GM21723 (cell line): ENCODE results near the gene S100A11.
"Not testable (repeated sequence)": the region's sequence is repeated elsewhere in the genome, so short reads cannot be mapped to it uniquely, and the experiment has no call there.

ENCODE experiments used
- ATAC-seq: cut with Tn5 transposase; IDR thresholded peaks from one replicate; pipeline ENCODE4 v1.9.1; 2021; ENCODE audit warnings: mild to moderate bottlenecking, moderate library complexity; ENCODE audit not compliant: unreplicated experiment

The S100A11 gene

GRCh38 chr1:152036267-152037216 lies at the start of gene S100A11:
TSS of gene S100A11 (minus strand) at chr1:152037004. CDS start at chr1:152036915, 89 bp downstream.
- peak; percentile 51 for ATAC-seq

- no peak for ATAC-seq
Observed at GRCh38 chr1:152084853-152085252, 48.0 kb upstream of the S100A11 start.

- ATAC-seq = not testable (repeated sequence)
Observed at GRCh38 chr1:152081026-152081425, 44.2 kb upstream of the S100A11 start.

GRCh38 chr1:152080494-152080893 lies 43.7 kb upstream of the S100A11 start:
- not testable (repeated sequence) for ATAC-seq

DNA sequence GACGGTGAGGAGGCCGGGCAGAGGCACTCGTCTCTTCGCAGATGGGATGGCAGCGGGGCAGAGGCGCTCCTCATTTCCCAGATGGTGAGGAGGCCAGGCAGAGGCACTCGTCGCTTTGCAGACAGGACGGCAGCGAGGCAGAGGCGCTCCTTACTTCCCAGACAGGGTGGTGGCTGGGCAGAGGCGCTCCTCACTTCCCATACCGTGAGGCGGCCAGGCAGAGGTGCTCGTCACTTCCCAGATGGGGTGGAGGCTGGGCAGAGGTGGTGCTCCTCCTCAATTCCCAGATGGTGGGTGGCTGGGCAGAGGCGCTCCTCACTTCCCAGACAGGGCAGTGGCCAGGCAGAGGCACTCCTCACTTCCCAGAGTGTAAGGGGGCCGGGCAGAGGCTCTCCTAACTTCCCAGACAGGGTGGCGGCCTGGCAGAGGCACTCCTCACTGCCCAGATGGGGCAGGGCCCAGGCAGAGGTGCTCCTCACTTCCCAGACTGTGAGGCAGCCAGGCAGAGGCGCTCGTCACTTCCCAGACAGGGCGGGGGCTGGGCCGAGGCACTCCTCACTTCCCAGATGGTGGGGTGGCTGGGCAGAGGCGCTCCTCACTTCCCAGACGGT lies 42.1 kb upstream of the S100A11 start:
- ATAC-seq = no peak

DNA sequence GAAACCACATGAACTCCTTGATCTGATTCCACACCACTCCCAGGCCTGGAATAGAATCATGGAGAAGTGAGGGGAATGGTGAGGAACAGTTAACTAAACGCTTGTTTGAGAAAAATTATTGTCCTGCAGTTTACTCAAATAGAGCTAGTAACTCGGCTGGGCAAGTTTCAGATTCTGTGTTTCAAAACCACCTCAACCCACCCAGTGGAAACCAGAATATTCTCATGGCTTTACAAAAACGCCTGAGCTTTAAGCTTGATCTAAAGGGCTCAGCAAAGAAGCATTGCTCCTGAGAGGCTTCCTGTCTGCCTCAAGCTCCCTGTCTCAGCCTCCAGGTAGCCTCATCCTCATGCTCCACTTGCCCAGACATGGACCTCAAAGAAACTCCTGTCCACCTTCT lies 35.5 kb upstream of the S100A11 start:
- no peak for ATAC-seq

DNA sequence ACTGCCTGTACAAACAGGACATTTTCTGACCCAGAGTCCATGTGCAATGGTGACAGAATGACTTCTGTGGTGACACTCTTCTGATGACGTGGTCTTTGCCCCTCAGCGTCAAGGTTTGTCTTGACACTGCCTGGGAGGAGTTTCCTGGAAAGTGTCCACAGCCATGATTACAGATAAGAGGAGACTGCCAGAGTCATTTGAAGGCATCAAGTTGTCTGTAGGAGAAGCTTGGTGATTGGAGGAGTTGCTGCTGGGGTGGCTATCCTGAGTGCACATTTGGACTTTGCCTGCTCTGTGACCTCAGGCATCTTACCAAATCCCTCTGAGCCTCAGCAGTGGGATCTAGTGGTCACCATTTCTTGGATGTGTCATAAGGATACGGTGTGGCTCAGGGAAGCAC lies 34.3 kb upstream of the S100A11 start:
- no peak for ATAC-seq

DNA sequence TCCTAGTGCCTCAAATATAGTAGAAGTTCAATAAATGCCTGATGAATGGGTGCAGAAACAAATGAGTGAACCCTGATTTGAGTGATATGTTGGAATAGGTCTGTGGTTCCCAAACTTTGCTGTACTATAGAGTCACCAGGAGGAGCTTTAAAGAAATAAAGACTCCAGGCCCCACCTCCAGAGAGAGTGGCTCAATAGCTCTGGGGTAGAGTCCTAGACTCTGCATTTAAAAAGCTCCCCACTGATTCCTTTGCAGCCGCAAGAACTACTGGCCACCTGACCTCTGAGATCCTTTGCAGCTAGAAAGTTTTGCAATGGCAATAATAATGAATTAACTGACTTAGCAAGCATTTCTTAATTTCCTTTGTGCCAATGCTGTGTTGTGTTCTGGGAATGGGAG lies 31.1 kb upstream of the S100A11 start:
- ATAC-seq = no peak

DNA sequence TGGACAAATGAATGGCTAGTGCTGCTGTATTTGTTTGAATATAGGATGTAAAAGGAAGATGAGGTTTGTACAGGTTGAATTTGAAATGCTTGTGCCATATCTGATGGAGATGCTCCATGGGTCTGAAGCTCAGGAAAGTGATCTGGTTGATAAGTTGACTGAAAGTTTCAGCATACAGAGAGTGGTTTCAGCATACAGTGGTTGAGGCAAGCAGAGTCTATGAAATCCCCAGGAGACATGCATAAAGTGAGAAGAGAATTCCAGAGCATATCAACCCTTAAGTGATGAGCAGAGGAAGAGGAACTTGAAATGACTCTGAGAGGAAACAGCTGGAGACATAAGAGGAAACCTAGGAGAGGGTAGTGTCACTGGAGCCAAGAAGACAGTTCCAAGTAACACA lies 30.3 kb upstream of the S100A11 start:
- no peak for ATAC-seq

GRCh38 chr1:152061952-152062351 lies 25.1 kb upstream of the S100A11 start:
- no peak for ATAC-seq

DNA sequence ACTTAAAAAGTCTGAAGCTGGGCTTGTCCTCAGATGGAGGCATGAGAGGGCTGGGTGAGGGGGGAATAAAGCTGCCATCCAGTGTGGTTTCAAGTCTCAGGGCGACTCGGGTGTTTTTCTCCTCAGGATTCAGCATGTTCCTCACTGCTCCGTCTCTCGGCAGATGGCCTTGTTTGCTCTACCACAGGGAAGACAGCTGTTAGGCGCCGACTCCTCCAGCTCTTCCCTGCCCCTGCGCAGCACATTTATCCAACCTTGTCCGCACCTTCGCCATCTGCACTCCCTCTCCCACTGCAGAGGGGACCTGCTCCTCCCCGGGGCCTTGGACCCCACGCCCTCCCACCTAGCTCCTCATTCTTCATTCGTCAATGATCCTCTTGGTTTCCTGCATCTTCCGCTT lies 16.6 kb upstream of the S100A11 start:
- no peak for ATAC-seq

- no peak for ATAC-seq
Observed at GRCh38 chr1:152052606-152053005, 15.8 kb upstream of the S100A11 start.

DNA sequence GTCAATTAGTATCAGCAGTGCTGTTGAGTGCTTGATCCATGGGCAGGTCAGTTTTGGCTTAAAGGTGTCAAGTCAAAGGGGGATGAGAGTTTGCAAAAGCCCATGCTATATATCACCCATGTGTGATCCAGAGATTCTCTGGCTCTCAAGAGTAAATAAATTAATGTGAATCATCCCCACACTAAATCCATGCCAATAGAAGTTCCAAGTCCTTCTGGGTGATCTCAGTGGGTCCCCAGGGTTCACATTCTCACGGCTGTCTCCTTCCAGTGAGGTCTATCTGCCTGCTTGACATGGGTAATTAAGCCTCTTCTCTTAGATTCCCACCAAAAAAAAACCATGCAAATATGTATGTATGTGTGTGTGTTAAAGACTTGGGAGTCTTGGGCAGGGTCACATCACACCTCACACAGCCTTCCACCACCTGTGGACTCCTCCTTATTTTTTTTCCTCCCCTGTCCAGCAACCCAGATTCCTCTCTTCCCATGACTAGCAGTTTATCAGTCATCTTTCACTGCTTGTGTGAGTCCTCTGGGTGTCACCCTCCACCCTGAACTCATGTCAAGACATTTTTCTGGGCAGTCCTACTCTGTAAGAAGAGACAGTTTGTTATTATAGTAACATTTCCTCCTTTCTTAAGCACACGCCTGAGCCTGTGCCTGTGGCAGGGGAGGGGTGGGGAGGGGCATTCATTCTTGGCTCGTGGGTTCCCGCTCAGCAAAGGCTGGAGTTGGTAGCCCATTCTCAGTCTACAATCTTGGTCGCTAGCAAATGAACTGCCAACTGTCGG lies 14.3 kb upstream of the S100A11 start:
- ATAC-seq = no peak

DNA sequence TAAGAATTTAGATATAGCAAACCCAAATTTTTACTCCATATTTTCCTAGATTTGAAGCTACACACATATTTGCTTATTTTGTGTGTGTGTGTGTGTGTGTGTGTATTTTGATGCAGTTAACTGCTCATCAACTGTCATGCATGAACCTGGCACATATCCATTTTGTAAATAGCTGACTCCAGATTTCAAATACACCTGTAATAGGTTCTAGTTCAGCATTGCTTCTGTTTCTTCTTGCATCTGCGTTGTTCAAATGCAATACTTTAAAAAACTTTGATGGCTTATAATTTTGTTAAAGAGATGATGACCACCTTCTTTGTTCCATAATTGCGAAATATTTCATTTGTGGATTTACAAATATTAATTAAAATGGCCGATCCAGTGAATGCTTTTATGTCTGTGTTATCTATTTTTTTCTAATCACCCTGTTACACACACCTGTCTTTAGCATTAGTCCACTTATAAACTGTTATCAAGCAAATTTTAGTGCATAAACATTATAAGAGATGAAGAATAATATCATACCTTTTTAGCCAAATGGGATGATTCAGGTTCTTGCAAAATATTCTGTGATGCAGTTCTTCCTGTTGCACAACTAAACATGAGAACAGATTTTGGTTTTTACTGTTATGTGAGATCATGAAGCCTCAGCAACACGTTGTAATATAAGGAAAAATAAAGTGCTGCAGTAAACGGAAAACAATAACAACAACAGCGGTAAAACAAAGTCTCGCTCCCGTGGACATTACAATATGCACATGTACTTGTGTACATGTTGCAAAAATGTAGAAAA lies 12.7 kb upstream of the S100A11 start:
- no peak for ATAC-seq

DNA sequence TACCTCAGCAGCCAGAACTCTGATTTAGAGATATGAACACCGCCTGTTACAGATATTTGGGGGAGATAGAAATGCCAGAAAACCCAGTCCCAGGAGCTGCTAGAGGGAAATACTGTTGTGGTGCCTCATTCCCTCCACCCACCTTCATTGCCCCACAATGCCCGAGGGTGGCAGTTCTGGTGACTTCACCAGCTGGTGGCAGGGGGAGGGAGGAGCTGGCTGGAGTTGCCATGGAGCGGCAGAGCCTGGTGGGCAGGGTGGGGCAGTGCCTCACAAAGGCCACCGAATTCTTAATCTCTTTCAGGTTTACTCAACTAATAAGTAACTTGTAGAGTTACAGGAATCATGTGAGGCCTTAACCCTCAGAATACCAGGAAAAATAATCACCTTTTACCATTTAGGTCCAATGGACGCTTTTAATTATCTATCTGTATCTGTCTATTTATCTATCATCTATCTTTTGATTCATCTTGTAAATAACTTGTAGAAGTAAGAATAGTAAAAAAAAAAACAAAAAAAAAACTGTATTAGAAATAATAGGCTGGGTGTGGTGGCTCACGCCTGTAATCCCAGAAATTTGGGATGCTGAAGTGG lies 11.7 kb upstream of the S100A11 start:
- peak; percentile 7 for ATAC-seq

- peak; percentile 93 for ATAC-seq
Observed at GRCh38 chr1:152047730-152048415, 11.1 kb upstream of the S100A11 start.

- no peak for ATAC-seq
Observed at GRCh38 chr1:152047413-152047729, 10.6 kb upstream of the S100A11 start.

DNA sequence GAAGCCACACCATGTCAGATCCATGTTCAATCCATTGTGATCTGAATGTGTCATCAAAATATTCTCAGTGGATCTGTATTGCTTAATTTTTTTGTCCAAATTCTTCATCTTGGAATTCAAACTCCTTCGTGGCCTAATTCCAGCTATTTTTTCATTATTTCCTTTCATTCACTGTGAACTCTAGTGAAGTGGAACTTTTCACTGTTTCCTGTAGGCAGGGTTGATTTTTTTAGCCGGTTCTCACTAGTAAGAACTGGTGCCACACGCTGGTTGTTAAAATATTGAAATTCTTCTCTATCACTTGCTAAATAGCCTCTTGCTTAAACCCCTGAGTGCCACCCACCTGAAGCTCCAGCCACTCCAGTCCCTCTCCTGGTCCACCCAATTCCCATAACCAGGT lies 7.6 kb upstream of the S100A11 start:
- ATAC-seq = no peak

GRCh38 chr1:152043870-152044269 lies 7.1 kb upstream of the S100A11 start:
- no peak for ATAC-seq

GRCh38 chr1:152042030-152042429 lies 5.2 kb upstream of the S100A11 start:
- no peak for ATAC-seq
